MCF 10A (cell line): Measurements from ENCODE around the gene LYRM7. TPM values are rescaled to one million over a fixed set of nuclear protein-coding genes. Genes with fewer than 3 reads are reported as not detected.
"Not testable (repeated sequence)": the region's sequence is repeated elsewhere in the genome, so short reads cannot be mapped to it uniquely, and the experiment has no call there.

Experiments
- Bru-seq: library from RNA; stranded (reverse); fragments of 400-500 nt; gene quantifications from one replicate; lab custom pipeline; 2021; lab: Mats Ljungman, UMichigan
- BruChase-seq, 2 experiments: library from RNA; stranded (reverse); fragments of 400-500 nt; gene quantifications; one replicate each; lab custom pipeline; 2021; lab: Mats Ljungman, UMichigan
- BruUV-seq: library from RNA; stranded (reverse); fragments of 400-500 nt; replicated peaks from 2 replicates; lab custom pipeline; 2021; lab: Mats Ljungman, UMichigan
- CTCF ChIA-PET: fragments of 300-600 bp; sonication (Branson Sonifier 250); formaldehyde crosslinking; extraction: SDS; loops from one replicate; lab custom pipeline; 2021; ENCODE audit warnings: antibody characterized with exemption, inconsistent platforms; lab: Yijun Ruan, JAX
- POLR2A ChIA-PET: fragments of 300-600, 350-650 bp; sonication (Branson Sonifier 250); formaldehyde crosslinking; extraction: SDS; loops from one replicate; lab custom pipeline; 2020; ENCODE audit warnings: antibody characterized with exemption, inconsistent platforms; lab: Yijun Ruan, JAX
- DNase-seq: peaks from one replicate; pipeline ENCODE4 v3.0.0-alpha.2; 2018; ENCODE audit not compliant: unreplicated experiment
- H3K27ac Mint-ChIP-seq: one replicate; pipeline ENCODE4 v1.8.0; 2022; ENCODE audit warnings: mild to moderate bottlenecking, low read depth, mixed read lengths; ENCODE audit not compliant: unreplicated experiment
- H3K27me3 Mint-ChIP-seq: one replicate; pipeline ENCODE4 v1.8.0; 2022; ENCODE audit warnings: mixed read lengths; ENCODE audit not compliant: insufficient read depth, unreplicated experiment
- H3K36me3 Mint-ChIP-seq: one replicate; pipeline ENCODE4 v1.8.0; 2022; ENCODE audit warnings: mild to moderate bottlenecking, moderate library complexity, mixed read lengths; ENCODE audit not compliant: insufficient read depth, unreplicated experiment
- H3K4me1 Mint-ChIP-seq: one replicate; pipeline ENCODE4 v1.8.0; 2022; ENCODE audit warnings: mixed read lengths; ENCODE audit not compliant: insufficient read depth, unreplicated experiment
- H3K4me3 Mint-ChIP-seq: one replicate; pipeline ENCODE4 v1.8.0; 2022; ENCODE audit warnings: mild to moderate bottlenecking, moderate library complexity, mixed read lengths; ENCODE audit not compliant: unreplicated experiment
- H3K9me3 Mint-ChIP-seq: one replicate; pipeline ENCODE4 v1.8.0; 2022; ENCODE audit warnings: mixed read lengths; ENCODE audit not compliant: unreplicated experiment
- intact Hi-C: fragments of 100-400 bp; cut with micrococcal nuclease; formaldehyde crosslinking; loops from 2 replicates; pipeline ENCODE4 v1.14.1; 2022
- long read RNA-seq: library from polyadenylated mRNA; stranded (forward); transcript quantifications from one replicate; pipeline ENCODE4 v2.0.0, GENCODE V29; 2022
- total RNA-seq: library from RNA; stranded (reverse); gene quantifications from 2 replicates; pipeline ENCODE4 v1.2.3, GENCODE V29; 2022
- TF ChIP-seq, protein P1 (sequence below): fragments of 200-600 bp; IDR thresholded peaks from one replicate; pipeline ENCODE4 v1.8.0; 2022; ENCODE audit warnings: antibody characterized with exemption, mild to moderate bottlenecking; ENCODE audit not compliant: unreplicated experiment

The LYRM7 gene
- total RNA-seq (18.2 and 21.6 TPM in 2 replicates), Bru-seq, nascent RNA (percentile 72 among the genes with signal in this experiment), BruChase-seq, experiment 1, labeled RNA remaining after a 6-hour chase (percentile 82 among the genes with signal in this experiment), BruChase-seq, experiment 2, labeled RNA remaining after a 2-hour chase (percentile 75 among the genes with signal in this experiment)
- long read RNA-seq, full-length matches to known transcripts, result 102 of 112 reads
- long read RNA-seq, partial matches to known transcripts, result 2 of 112 reads
- long read RNA-seq, other reads (novel, unspliced or antisense), result 8 of 112 reads

DNA sequence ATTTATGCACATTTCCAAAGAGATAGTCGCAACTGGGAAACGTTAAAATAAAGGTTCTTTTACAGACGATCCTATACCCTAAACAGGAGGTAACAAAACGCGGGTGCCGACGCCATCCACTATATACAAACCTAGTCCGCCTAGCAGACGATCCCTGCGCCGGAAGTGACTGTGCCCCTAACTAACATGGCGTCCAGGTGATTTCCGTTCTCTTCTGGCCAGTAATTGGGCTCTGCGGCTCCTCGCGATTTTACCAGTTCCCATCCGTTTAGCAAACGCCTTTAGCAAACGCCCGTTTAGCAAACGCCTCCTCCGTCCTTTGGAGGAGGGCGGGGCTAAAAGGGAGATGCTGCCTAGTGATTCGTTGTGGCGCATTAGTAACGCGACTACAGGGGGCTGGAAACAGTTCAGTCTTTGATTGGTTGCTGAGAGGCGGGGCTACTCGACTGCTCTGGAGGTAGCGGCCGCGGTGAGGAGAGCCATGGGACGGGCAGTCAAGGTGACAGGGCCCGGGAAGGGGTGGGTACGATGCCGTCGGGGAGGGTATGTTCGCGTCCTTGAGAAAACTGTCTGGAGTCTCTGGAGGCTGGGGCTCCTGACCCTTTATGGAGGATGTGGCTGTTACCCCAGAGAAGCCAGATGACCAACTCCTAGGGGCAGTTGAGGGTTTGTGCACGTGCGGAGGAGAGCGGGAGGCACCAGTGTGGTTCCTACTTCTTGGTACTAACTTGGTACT lies at the start of gene LYRM7:
Gene LYRM7, plus strand, starts transcription at position 405 of the 736 bp plus-strand sequence. Its CDS starts 77 bp downstream, at position 482.
- TF ChIP-seq, protein P1, sequence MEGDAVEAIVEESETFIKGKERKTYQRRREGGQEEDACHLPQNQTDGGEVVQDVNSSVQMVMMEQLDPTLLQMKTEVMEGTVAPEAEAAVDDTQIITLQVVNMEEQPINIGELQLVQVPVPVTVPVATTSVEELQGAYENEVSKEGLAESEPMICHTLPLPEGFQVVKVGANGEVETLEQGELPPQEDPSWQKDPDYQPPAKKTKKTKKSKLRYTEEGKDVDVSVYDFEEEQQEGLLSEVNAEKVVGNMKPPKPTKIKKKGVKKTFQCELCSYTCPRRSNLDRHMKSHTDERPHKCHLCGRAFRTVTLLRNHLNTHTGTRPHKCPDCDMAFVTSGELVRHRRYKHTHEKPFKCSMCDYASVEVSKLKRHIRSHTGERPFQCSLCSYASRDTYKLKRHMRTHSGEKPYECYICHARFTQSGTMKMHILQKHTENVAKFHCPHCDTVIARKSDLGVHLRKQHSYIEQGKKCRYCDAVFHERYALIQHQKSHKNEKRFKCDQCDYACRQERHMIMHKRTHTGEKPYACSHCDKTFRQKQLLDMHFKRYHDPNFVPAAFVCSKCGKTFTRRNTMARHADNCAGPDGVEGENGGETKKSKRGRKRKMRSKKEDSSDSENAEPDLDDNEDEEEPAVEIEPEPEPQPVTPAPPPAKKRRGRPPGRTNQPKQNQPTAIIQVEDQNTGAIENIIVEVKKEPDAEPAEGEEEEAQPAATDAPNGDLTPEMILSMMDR, result no peak
- intact Hi-C loops, result loop anchor here (1.0 kb wide), 1 partner anchor 49 kb away; no protein-coding TSS in a partner anchor
- peak; percentile 100 for DNase-seq
- H3K27ac Mint-ChIP-seq, result peak within 1 kb of the TSS; percentile 90
- H3K4me3 Mint-ChIP-seq, result peak within 1 kb of the TSS; percentile 90
- peaks cover 4% of the 10 kb centered on the region for H3K4me1 Mint-ChIP-seq
- no peaks in the 10 kb centered on the region for H3K9me3 Mint-ChIP-seq
- POLR2A ChIA-PET, result interaction anchor here (0.6 to 15.7 kb wide), 19 partner anchors 7 to 358 kb away, joined by 3 to 392 read pairs (median 4); partner anchors contain the start of gene CDC42SE2
- H3K27me3 Mint-ChIP-seq, result no peaks in the 10 kb centered on the region
- CTCF ChIA-PET, result interaction anchor here (0.5 to 1.3 kb wide), 3 partner anchors 131 to 246 kb away, joined by 3 to 6 read pairs (median 3); no protein-coding TSS in a partner anchor
- H3K36me3 Mint-ChIP-seq, result no peaks in the 10 kb centered on the region
- no TSS peak for BruUV-seq

DNA sequence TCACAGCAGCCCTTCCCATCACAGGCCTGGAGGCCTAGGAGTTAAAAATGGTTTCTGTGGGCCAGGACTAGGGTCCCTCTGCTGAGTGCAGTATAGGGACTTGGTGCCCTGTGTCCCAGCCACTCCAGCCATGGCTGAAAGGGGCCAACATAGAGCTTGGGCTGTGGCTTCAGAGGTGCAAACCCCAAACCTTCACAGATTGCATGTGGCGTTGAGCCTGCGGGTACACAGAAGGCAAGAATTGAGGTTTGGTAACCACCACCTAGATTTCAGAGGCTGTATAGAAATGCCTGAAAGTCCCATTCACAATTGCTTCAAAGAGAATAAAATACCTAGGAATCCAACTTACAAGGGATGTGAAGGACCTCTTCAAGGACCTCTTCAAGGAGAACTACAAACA lies 43.5 kb upstream of the LYRM7 start:
- H3K27me3 Mint-ChIP-seq, BruUV-seq, H3K36me3 Mint-ChIP-seq, DNase-seq, CTCF ChIA-PET, H3K9me3 Mint-ChIP-seq, intact Hi-C loops, H3K4me3 Mint-ChIP-seq, H3K27ac Mint-ChIP-seq, H3K4me1 Mint-ChIP-seq: not testable (repeated sequence)
- POLR2A ChIA-PET, result interaction anchor here (0.6 kb wide), 1 partner anchor 1302 kb away, joined by 3 read pairs; no protein-coding TSS in a partner anchor

DNA sequence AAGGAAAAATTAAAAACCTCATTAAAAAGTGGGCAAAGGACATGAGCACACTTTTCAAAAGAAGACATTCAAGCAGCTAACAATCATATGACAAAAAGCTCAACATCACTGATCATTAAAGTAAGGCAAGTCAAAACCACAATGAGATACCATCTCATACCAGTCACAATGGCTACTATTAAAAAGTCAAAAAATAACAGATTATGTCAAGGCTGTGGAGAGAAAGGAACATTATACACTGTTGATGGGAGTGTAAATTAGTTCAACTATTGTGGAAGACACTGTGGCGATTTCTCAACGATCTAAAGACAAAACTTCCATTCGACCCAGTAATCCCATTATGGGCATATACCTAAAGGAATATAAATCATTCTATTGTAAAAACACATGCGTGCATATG lies 41.4 kb upstream of the LYRM7 start:
- TF ChIP-seq, protein P1, result no peak
- ChIA-PET POLR2A (no interaction called here), CTCF (interaction anchor here (0.7 kb wide), 1 partner anchor 355 kb away, joined by 3 read pairs; no protein-coding TSS in a partner anchor)
- Mint-ChIP-seq H3K4me1 (no peaks in the 10 kb centered on the region), H3K27me3 (no peaks in the 10 kb centered on the region), H3K9me3 (peaks cover under 1% of the 10 kb centered on the region), H3K36me3 (no peaks in the 10 kb centered on the region), H3K27ac (no peak overlapping the region), H3K4me3 (no peak overlapping the region)
- no TSS peak for BruUV-seq
- intact Hi-C loops, result no loop called here
- no peak for DNase-seq

DNA sequence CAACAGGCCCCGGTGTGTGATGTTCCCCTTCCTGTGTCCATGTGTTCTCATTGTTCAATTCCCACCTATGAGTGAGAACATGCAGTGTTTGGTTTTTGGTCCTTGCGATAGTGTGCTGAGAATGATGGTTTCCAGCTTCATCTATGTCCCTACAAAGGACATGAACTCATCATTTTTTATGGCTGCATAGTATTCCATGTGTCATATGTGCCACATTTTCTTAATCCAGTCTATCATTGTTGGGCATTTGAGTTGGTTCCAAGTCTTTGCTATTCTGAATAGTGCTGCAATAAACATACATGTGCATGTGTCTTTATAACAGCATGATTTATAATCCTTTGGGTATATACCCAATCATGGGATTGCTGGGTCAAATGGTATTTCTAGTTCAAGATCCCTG lies 37.7 kb upstream of the LYRM7 start:
- POLR2A ChIA-PET, H3K4me1 Mint-ChIP-seq, H3K27ac Mint-ChIP-seq, CTCF ChIA-PET, intact Hi-C loops, H3K27me3 Mint-ChIP-seq, H3K9me3 Mint-ChIP-seq, H3K4me3 Mint-ChIP-seq, H3K36me3 Mint-ChIP-seq, DNase-seq, BruUV-seq: not testable (repeated sequence)

DNA sequence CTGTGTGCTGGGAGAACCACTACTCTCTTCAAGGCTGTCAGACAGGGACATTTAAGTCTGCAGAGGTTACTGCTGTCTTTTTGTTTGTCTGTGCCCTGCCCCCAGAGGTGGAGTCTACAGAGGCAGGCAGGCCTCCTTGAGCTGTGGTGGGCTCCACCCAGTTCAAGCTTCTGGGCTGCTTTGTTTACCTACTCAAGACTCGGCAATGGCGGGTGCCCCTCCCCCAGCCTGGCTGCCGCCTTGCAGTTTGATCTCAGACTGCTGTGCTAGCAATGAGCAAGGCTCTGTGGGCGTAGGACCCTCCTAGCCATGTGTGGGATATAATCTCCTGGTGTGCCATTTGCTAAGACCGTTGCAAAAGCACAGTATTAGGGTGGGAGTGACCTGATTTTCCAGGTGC lies 32.3 kb upstream of the LYRM7 start:
- BruUV-seq, H3K4me1 Mint-ChIP-seq, H3K9me3 Mint-ChIP-seq, DNase-seq, H3K36me3 Mint-ChIP-seq, H3K27me3 Mint-ChIP-seq, CTCF ChIA-PET, intact Hi-C loops, H3K27ac Mint-ChIP-seq, H3K4me3 Mint-ChIP-seq: not testable (repeated sequence)
- POLR2A ChIA-PET, result interaction anchor here (0.6 kb wide), 1 partner anchor 251 kb away, joined by 3 read pairs; no protein-coding TSS in a partner anchor
